NCI-H2081 treated with DMSO at 0.1 percent for 48 hours (cell line): Measurements from ENCODE around the gene PHACTR2.
"Not testable (repeated sequence)": the region's sequence is repeated elsewhere in the genome, so short reads cannot be mapped to it uniquely, and the experiment has no call there.

Experiments
- DNase-seq: peaks from one replicate; lab custom pipeline; 2025; lab: John Stamatoyannopoulos, UW

PHACTR2 gene

GRCh38 chr6:143767433-143767832 lies 89.7 kb downstream of the PHACTR2 start:
- no peak for DNase-seq

GRCh38 chr6:143772116-143773086 lies 94.6 kb downstream of the PHACTR2 start:
- DNase-seq = no peak

GRCh38 chr6:143773506-143774150 lies 95.9 kb downstream of the PHACTR2 start:
- DNase-seq = no peak

- no peak for DNase-seq
Observed at GRCh38 chr6:143774347-143774746, 96.6 kb downstream of the PHACTR2 start.

- no peak for DNase-seq
Observed at GRCh38 chr6:143775336-143775735, 97.6 kb downstream of the PHACTR2 start.

- DNase-seq = no peak
Observed at GRCh38 chr6:143778926-143779325, 101.2 kb downstream of the PHACTR2 start.

GRCh38 chr6:143782481-143782880 lies 104.7 kb downstream of the PHACTR2 start:
- no peak for DNase-seq

- DNase-seq = no peak
Observed at GRCh38 chr6:143783077-143783476, 105.3 kb downstream of the PHACTR2 start.

GRCh38 chr6:143784316-143784715 lies 106.6 kb downstream of the PHACTR2 start:
- DNase-seq = no peak

GRCh38 chr6:143786371-143786770 lies 108.6 kb downstream of the PHACTR2 start:
- DNase-seq = not testable (repeated sequence)

GRCh38 chr6:143792402-143793279 lies 114.9 kb downstream of the PHACTR2 start:
- DNase-seq = no peak

GRCh38 chr6:143793280-143793619 lies 115.5 kb downstream of the PHACTR2 start:
- no peak for DNase-seq

- DNase-seq = not testable (repeated sequence)
Observed at GRCh38 chr6:143796551-143796950, 118.8 kb downstream of the PHACTR2 start.

GRCh38 chr6:143798487-143798886 lies 120.7 kb downstream of the PHACTR2 start:
- not testable (repeated sequence) for DNase-seq

GRCh38 chr6:143802833-143803565 lies 125.2 kb downstream of the PHACTR2 start:
- DNase-seq = no peak

GRCh38 chr6:143803769-143804568 lies 126.2 kb downstream of the PHACTR2 start:
- no peak for DNase-seq

GRCh38 chr6:143804835-143805239 lies 127.1 kb downstream of the PHACTR2 start:
- DNase-seq = no peak

GRCh38 chr6:143806282-143807102 lies 128.7 kb downstream of the PHACTR2 start:
- DNase-seq = no peak

- no peak for DNase-seq
Observed at GRCh38 chr6:143807103-143807772, 129.5 kb downstream of the PHACTR2 start.
